ENCODE measurements around the gene UBE2D2.

DNA sequence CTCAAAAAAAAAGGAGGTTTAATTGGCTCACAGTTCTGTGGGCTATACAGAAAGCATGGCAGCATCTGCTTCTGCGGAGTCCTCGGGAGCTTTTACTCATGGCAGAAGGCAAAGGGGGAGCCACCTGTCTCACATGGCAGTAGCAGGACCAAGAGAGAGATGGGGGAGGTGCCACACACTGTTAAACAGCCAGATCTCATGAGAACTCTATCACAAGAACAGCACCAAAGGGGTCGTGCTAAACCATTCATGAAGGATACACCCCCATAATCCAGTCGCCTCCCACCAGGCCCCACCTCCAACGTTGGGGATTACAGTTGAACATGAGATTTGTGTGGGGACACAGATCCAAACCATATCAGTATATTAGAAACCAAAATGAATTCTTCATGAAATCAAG, 58.7 kb downstream of the UBE2D2 start:
- TF ChIP-seq, protein P1, sequence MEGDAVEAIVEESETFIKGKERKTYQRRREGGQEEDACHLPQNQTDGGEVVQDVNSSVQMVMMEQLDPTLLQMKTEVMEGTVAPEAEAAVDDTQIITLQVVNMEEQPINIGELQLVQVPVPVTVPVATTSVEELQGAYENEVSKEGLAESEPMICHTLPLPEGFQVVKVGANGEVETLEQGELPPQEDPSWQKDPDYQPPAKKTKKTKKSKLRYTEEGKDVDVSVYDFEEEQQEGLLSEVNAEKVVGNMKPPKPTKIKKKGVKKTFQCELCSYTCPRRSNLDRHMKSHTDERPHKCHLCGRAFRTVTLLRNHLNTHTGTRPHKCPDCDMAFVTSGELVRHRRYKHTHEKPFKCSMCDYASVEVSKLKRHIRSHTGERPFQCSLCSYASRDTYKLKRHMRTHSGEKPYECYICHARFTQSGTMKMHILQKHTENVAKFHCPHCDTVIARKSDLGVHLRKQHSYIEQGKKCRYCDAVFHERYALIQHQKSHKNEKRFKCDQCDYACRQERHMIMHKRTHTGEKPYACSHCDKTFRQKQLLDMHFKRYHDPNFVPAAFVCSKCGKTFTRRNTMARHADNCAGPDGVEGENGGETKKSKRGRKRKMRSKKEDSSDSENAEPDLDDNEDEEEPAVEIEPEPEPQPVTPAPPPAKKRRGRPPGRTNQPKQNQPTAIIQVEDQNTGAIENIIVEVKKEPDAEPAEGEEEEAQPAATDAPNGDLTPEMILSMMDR (IDR thresholded peaks at IDR 0.05): no peak
- TF ChIP-seq POLR2A (IDR thresholded peaks at IDR 0.05): no peak

Data from heart left ventricle (tissue), 13 donors.